Testis (tissue), 2 donors: ENCODE measurements around the gene TMOD2.

Experiments
- POLR2A ChIP-seq: fragments of 450-650 bp; IDR thresholded peaks from one replicate; pipeline ENCODE4 v1.6.1; 2017; ENCODE audit warnings: antibody characterized with exemption, mild to moderate bottlenecking, moderate library complexity
- TF ChIP-seq, protein P1 (sequence below), 3 experiments: fragments of 450-650 bp in 2 of 3; fragments of 200-600 bp in 1 of 3; sonication (generic) in 1 of 3; IDR thresholded peaks; one replicate each; pipeline ENCODE4 v1.5.1; 2016 to 2019; ENCODE audit warnings: antibody characterized with exemption in 3 of 3, mild to moderate bottlenecking in 2 of 3, moderate library complexity in 1 of 3

DNA sequence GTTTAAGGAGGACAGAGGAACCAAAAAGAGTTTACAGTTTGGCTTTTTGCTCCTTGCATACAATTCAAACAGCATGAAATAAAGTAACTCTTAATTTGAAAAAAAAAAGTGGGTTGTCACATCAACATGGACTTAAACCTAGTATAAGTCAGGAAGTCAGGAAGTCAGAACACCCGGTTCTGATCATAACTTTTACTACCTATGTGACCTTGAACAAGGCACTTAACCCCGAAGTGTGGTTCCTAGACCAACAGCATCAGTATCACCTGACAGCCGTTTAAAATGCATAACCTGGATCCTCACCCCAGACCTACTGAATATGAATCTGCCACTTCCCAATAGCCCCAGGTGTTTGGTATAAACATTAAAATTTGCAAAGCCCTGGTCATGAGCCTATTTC lies 32.7 kb upstream of the TMOD2 start:
- no peak for TF ChIP-seq POLR2A
- TF ChIP-seq, protein P1, sequence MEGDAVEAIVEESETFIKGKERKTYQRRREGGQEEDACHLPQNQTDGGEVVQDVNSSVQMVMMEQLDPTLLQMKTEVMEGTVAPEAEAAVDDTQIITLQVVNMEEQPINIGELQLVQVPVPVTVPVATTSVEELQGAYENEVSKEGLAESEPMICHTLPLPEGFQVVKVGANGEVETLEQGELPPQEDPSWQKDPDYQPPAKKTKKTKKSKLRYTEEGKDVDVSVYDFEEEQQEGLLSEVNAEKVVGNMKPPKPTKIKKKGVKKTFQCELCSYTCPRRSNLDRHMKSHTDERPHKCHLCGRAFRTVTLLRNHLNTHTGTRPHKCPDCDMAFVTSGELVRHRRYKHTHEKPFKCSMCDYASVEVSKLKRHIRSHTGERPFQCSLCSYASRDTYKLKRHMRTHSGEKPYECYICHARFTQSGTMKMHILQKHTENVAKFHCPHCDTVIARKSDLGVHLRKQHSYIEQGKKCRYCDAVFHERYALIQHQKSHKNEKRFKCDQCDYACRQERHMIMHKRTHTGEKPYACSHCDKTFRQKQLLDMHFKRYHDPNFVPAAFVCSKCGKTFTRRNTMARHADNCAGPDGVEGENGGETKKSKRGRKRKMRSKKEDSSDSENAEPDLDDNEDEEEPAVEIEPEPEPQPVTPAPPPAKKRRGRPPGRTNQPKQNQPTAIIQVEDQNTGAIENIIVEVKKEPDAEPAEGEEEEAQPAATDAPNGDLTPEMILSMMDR (IDR thresholded peaks at IDR 0.05), result no peak
